Thoracic aorta (tissue), 2 donors: Measurements from ENCODE around the gene SMPD3. TPM values are rescaled to one million over a fixed set of nuclear protein-coding genes. Genes with fewer than 3 reads are reported as not detected.

Experiments
- total RNA-seq, 2 donors: library from RNA; depleted of rRNA; stranded (reverse); fragments of >200 nt; gene quantifications; one replicate each; pipeline versions ENCODE4 v1.1.0 to v1.2.3, GENCODE V29; 2016

Gene SMPD3
- total RNA-seq, 2 donors from 2014 or later = 0.41 to 6.5 TPM

Other genes with a start within 250 kb of the SMPD3 start
- gene ESRP2, start 212.4 kb downstream of the SMPD3 start, total RNA-seq = 1 to 10 TPM; 2.0 to 9.1 TPM
- 10 to 100 TPM; 17.8 to 34.9 TPM for gene PLA2G15, start 203.1 kb downstream of the SMPD3 start, total RNA-seq
- gene SLC7A6, start 184.0 kb downstream of the SMPD3 start, total RNA-seq = 100 to 1,000 TPM in 1 of 2 donors, 10 to 100 TPM in 1; 92.1 to 125 TPM
- 10 to 100 TPM; 15.6 to 22.6 TPM for gene SLC7A6OS, start 137.6 kb downstream of the SMPD3 start, total RNA-seq
- 10 to 100 TPM; 46.6 to 74.2 TPM for gene PRMT7, start 137.5 kb downstream of the SMPD3 start, total RNA-seq
- 10 to 100 TPM; 26.6 to 29.5 TPM for gene ZFP90, start 90.8 kb upstream of the SMPD3 start, total RNA-seq
- gene CDH3, start 196.8 kb upstream of the SMPD3 start, total RNA-seq = not detected